GM18858 (cell line): ENCODE results near the gene PAQR7.

ENCODE experiments used
- ATAC-seq: cut with Tn5 transposase; IDR thresholded peaks from one replicate; pipeline ENCODE4 v1.9.1; 2021; ENCODE audit not compliant: unreplicated experiment

The PAQR7 gene

GRCh38 chr1:25874635-25875153 lies 814 bp downstream of the PAQR7 start:
- no peak for ATAC-seq

- ATAC-seq: no peak
These were observed 1.3 kb downstream of the PAQR7 start for GRCh38 chr1:25874209-25874608.

GRCh38 chr1:25873120-25873519 lies 2.4 kb downstream of the PAQR7 start:
- ATAC-seq: no peak

- ATAC-seq: no peak
These were observed 2.8 kb downstream of the PAQR7 start for GRCh38 chr1:25872713-25873112.

GRCh38 chr1:25871704-25872494 lies 3.6 kb downstream of the PAQR7 start:
- ATAC-seq: no peak

GRCh38 chr1:25871086-25871703 lies 4.3 kb downstream of the PAQR7 start:
- no peak for ATAC-seq

GRCh38 chr1:25870614-25871013 lies 4.9 kb downstream of the PAQR7 start:
- ATAC-seq: no peak

- no peak for ATAC-seq
These were observed 5.5 kb downstream of the PAQR7 start for GRCh38 chr1:25869909-25870606.

- ATAC-seq: no peak
These were observed 8.1 kb downstream of the PAQR7 start for GRCh38 chr1:25867210-25867991.

- ATAC-seq: no peak
These were observed 9.2 kb downstream of the PAQR7 start for GRCh38 chr1:25866288-25866687.

GRCh38 chr1:25864434-25864833 lies 11.1 kb downstream of the PAQR7 start:
- no peak for ATAC-seq

GRCh38 chr1:25863486-25864262 lies 11.8 kb downstream of the PAQR7 start:
- no peak for ATAC-seq

- ATAC-seq: no peak
These were observed 12.6 kb downstream of the PAQR7 start for GRCh38 chr1:25862785-25863485.

- ATAC-seq: no peak
These were observed 13.9 kb downstream of the PAQR7 start for GRCh38 chr1:25861316-25862286.

- ATAC-seq: peak; percentile 50
These were observed 16.4 kb downstream of the PAQR7 start, which contains the start of gene AUNIP for GRCh38 chr1:25858906-25859789. TSS of gene AUNIP (minus strand) at chr1:25859457. CDS start at chr1:25859357, 100 bp downstream.

- ATAC-seq: no peak
These were observed 17.0 kb downstream of the PAQR7 start for GRCh38 chr1:25858494-25858893.

GRCh38 chr1:25856856-25857255 lies 18.7 kb downstream of the PAQR7 start:
- ATAC-seq: no peak
